ENCODE results near the gene WDR88. TPM values are rescaled to one million over a fixed set of nuclear protein-coding genes. Genes with fewer than 3 reads are reported as not detected.

WDR88 gene
- polyA plus RNA-seq, 1 donor from 2014 or later = 0.35 TPM

DNA sequence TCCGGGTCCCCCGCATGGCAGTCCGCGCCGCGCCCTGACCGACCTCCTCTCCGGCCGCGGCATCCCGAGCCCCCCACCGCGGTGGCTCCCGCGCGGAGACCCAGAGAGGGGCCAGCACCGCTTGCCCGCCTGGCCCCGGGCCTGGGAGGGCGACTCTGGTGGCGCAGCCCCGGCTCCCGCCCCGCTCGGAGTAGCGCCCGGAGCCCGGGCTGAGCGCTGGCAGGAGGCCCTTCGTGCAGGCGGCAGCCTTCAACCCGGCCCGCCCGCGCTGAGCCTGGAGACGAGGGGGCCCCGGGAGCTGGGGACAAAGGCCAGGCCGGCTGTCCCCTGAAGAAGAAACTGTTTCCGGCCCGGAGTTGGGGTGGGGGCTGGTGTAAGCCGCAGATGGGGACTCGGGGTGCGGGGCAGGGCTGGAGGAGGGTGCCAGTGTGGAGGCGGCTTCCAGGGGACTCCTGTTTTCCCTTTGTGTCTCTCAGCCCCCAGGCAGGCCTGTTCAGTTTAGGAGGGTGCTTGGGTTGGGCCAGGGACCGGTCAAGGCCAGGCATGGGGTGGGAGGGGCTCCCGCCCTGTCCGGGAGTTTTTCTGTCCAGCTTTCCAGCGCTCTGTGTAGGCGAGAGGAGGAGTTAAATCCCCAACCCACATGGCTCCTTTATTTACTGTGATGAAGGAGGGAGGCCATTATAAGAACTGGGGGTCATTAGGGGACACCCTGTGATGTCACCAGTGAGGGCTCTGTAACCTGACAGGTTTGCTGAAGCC lies 63.2 kb downstream of the WDR88 start:
- Histone ChIP-seq H3K9me2 (ENCODE audit: insufficient read depth, low read length) (no peaks in the 10 kb centered on the region), H4K20me1 (ENCODE audit: insufficient read depth) (no peaks in the 10 kb centered on the region), H3K9ac (ENCODE audit: low read length) (peak overlapping the region; percentile 87), H3K9me3 (ENCODE audit: low read length) (no peaks in the 10 kb centered on the region), H3K27me3 (ENCODE audit: insufficient read depth, low read depth, low read length) (no peaks in the 10 kb centered on the region), H3K36me3 (ENCODE audit: insufficient read depth, low read length) (no peaks in the 10 kb centered on the region), H3K4me2 (ENCODE audit: low read length) (peak overlapping the region; percentile 84), H3K4me3 (ENCODE audit: low read length) (peak overlapping the region; percentile 85), H3K79me2 (replicated peaks; ENCODE audit: insufficient read depth, low read length) (peaks cover 17% of the 10 kb centered on the region), H3K27ac (ENCODE audit: low read length) (peak overlapping the region; percentile 56), H3F3A (ENCODE audit: insufficient read depth, low read length, poor library complexity, severe bottlenecking) (no peaks in the 10 kb centered on the region), H2AFZ (ENCODE audit: low read depth, low read length) (peak overlapping the region; percentile 27)
- TF ChIP-seq, protein P1, sequence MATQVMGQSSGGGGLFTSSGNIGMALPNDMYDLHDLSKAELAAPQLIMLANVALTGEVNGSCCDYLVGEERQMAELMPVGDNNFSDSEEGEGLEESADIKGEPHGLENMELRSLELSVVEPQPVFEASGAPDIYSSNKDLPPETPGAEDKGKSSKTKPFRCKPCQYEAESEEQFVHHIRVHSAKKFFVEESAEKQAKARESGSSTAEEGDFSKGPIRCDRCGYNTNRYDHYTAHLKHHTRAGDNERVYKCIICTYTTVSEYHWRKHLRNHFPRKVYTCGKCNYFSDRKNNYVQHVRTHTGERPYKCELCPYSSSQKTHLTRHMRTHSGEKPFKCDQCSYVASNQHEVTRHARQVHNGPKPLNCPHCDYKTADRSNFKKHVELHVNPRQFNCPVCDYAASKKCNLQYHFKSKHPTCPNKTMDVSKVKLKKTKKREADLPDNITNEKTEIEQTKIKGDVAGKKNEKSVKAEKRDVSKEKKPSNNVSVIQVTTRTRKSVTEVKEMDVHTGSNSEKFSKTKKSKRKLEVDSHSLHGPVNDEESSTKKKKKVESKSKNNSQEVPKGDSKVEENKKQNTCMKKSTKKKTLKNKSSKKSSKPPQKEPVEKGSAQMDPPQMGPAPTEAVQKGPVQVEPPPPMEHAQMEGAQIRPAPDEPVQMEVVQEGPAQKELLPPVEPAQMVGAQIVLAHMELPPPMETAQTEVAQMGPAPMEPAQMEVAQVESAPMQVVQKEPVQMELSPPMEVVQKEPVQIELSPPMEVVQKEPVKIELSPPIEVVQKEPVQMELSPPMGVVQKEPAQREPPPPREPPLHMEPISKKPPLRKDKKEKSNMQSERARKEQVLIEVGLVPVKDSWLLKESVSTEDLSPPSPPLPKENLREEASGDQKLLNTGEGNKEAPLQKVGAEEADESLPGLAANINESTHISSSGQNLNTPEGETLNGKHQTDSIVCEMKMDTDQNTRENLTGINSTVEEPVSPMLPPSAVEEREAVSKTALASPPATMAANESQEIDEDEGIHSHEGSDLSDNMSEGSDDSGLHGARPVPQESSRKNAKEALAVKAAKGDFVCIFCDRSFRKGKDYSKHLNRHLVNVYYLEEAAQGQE (IDR thresholded peaks at IDR 0.05; ENCODE audit: borderline replicate concordance) = no peak
- TF ChIP-seq TAF1 (IDR thresholded peaks at IDR 0.05; ENCODE audit: low read depth) (no peak), EP300 (conservative IDR thresholded peaks at IDR 0.05; ENCODE audit: poor library complexity, severe bottlenecking) (no peak), SMC3 (conservative IDR thresholded peaks at IDR 0.05; ENCODE audit: poor library complexity) (no peak), POLR2AphosphoS5 (IDR thresholded peaks at IDR 0.05) (peak; percentile 12), EZH2 (IDR thresholded peaks at IDR 0.05; ENCODE audit: borderline replicate concordance, insufficient read depth, low read length, poor library complexity, severe bottlenecking) (no peak), MXI1 (conservative IDR thresholded peaks at IDR 0.05; ENCODE audit: poor library complexity, severe bottlenecking) (no peak)
- TF ChIP-seq, protein P2, sequence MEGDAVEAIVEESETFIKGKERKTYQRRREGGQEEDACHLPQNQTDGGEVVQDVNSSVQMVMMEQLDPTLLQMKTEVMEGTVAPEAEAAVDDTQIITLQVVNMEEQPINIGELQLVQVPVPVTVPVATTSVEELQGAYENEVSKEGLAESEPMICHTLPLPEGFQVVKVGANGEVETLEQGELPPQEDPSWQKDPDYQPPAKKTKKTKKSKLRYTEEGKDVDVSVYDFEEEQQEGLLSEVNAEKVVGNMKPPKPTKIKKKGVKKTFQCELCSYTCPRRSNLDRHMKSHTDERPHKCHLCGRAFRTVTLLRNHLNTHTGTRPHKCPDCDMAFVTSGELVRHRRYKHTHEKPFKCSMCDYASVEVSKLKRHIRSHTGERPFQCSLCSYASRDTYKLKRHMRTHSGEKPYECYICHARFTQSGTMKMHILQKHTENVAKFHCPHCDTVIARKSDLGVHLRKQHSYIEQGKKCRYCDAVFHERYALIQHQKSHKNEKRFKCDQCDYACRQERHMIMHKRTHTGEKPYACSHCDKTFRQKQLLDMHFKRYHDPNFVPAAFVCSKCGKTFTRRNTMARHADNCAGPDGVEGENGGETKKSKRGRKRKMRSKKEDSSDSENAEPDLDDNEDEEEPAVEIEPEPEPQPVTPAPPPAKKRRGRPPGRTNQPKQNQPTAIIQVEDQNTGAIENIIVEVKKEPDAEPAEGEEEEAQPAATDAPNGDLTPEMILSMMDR (IDR thresholded peaks at IDR 0.05; ENCODE audit: poor library complexity, severe bottlenecking) = no peak

DNA sequence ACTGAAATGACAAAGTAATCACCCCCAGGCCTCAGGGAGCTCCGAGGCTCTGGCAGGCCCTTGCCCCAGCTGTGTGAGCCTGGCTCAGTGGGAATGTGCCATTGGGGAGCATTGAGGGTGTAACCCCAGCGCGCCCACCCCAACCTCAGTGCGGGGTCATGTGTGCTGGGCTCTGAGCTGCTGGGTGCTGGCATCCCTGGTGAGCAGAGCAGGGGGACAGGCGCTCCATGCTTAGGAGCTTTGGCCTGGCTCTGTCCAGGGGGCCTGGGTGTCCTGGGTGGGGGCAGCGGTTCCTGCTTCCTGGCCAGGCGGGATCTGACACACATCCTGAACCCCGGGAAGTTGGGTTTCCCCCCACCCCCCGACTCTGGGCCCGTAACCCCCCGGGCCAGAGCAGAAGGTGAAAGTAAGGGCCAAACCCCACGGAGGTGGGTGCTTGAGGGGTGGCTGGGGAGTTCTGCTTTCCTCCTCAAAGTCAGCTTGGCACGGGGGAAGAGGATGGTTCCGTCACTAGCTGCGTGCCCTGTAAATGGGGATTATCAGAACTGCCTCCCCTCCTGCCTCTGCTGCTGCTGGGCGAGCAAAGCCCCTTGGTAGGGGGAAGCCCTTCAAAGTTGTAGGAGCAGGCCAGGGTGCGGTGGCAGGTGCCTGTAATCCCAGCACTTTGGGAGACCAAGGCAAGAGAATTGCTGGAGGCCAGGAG lies 63.9 kb downstream of the WDR88 start:
- Histone ChIP-seq H4K20me1 (ENCODE audit: insufficient read depth) (no peaks in the 10 kb centered on the region), H3F3A (ENCODE audit: insufficient read depth, low read length, poor library complexity, severe bottlenecking) (no peaks in the 10 kb centered on the region), H3K9me2 (ENCODE audit: insufficient read depth, low read length) (no peaks in the 10 kb centered on the region), H3K27ac (ENCODE audit: low read length) (peak overlapping the region; percentile 56), H2AFZ (ENCODE audit: low read depth, low read length) (no peak overlapping the region), H3K9me3 (ENCODE audit: low read length) (no peaks in the 10 kb centered on the region), H3K27me3 (ENCODE audit: insufficient read depth, low read depth, low read length) (no peaks in the 10 kb centered on the region), H3K4me2 (ENCODE audit: low read length) (peak overlapping the region; percentile 84), H3K36me3 (ENCODE audit: insufficient read depth, low read length) (no peaks in the 10 kb centered on the region), H3K79me2 (replicated peaks; ENCODE audit: insufficient read depth, low read length) (peaks cover 17% of the 10 kb centered on the region), H3K4me3 (ENCODE audit: low read length) (peak overlapping the region; percentile 85), H3K9ac (ENCODE audit: low read length) (peak overlapping the region; percentile 87)
- TF ChIP-seq MXI1 (conservative IDR thresholded peaks at IDR 0.05; ENCODE audit: poor library complexity, severe bottlenecking) (no peak), TAF1 (IDR thresholded peaks at IDR 0.05; ENCODE audit: low read depth) (no peak), EP300 (conservative IDR thresholded peaks at IDR 0.05; ENCODE audit: poor library complexity, severe bottlenecking) (no peak), POLR2AphosphoS5 (IDR thresholded peaks at IDR 0.05) (no peak), SMC3 (conservative IDR thresholded peaks at IDR 0.05; ENCODE audit: poor library complexity) (no peak), EZH2 (IDR thresholded peaks at IDR 0.05; ENCODE audit: borderline replicate concordance, insufficient read depth, low read length, poor library complexity, severe bottlenecking) (no peak), RAD21 (conservative IDR thresholded peaks at IDR 0.05) (no peak)
- TF ChIP-seq, protein P1 (IDR thresholded peaks at IDR 0.05; ENCODE audit: borderline replicate concordance) = no peak
- TF ChIP-seq, protein P2 (IDR thresholded peaks at IDR 0.05; ENCODE audit: poor library complexity, severe bottlenecking) = no peak
